ENCODE data around the gene STX8.
A peak's percentile ranks its signal among the peaks of the same experiment; 100 is the strongest.
"Not testable (repeated sequence)": the region's sequence is repeated elsewhere in the genome, so short reads cannot be mapped to it uniquely, and the experiment has no call there.

The STX8 gene

GRCh38 chr17:9568957-9569588 is 6.5 kb downstream of the STX8 start:
- H3K4me3 ChIP-seq (ENCODE audit: low read length), result no peak overlapping the region
- no peak for DNase-seq (ENCODE audit: low read depth)
- no peak for TF ChIP-seq CTCF (conservative IDR thresholded peaks at IDR 0.05; ENCODE audit: low read length)

- no peak for TF ChIP-seq CTCF (conservative IDR thresholded peaks at IDR 0.05; ENCODE audit: low read length)
- DNase-seq (ENCODE audit: low read depth), result no peak
- H3K4me3 ChIP-seq (ENCODE audit: low read length), result no peak overlapping the region
Measured at GRCh38 chr17:9568004-9568403, 7.6 kb downstream of the STX8 start.

GRCh38 chr17:9566739-9567138 is 8.9 kb downstream of the STX8 start:
- H3K4me3 ChIP-seq (ENCODE audit: low read length); DNase-seq (ENCODE audit: low read depth): not testable (repeated sequence)

GRCh38 chr17:9566067-9566466 is 9.6 kb downstream of the STX8 start:
- no peak for DNase-seq (ENCODE audit: low read depth)
- H3K4me3 ChIP-seq (ENCODE audit: low read length), result no peak overlapping the region
- TF ChIP-seq CTCF (conservative IDR thresholded peaks at IDR 0.05; ENCODE audit: low read length), result no peak

GRCh38 chr17:9564104-9564503 is 11.5 kb downstream of the STX8 start:
- H3K4me3 ChIP-seq (ENCODE audit: low read length), result no peak overlapping the region
- DNase-seq (ENCODE audit: low read depth), result no peak
- TF ChIP-seq CTCF (conservative IDR thresholded peaks at IDR 0.05; ENCODE audit: low read length), result no peak

- peak; percentile 21 for DNase-seq (ENCODE audit: low read depth)
- no peak for TF ChIP-seq CTCF (conservative IDR thresholded peaks at IDR 0.05; ENCODE audit: low read length)
Measured at GRCh38 chr17:9557857-9558256, 17.8 kb downstream of the STX8 start.

GRCh38 chr17:9557161-9557755 is 18.4 kb downstream of the STX8 start:
- TF ChIP-seq CTCF (conservative IDR thresholded peaks at IDR 0.05; ENCODE audit: low read length), result no peak
- DNase-seq (ENCODE audit: low read depth), result no peak
- H3K4me3 ChIP-seq (ENCODE audit: low read length), result no peak overlapping the region

More at GRCh38 chr17:9557857-9558256, 17.8 kb downstream of the STX8 start:
- H3K4me3 ChIP-seq (ENCODE audit: low read length), result no peak overlapping the region
